Measurements from ENCODE around the gene CPEB3.
"Not testable (repeated sequence)": the region's sequence is repeated elsewhere in the genome, so short reads cannot be mapped to it uniquely, and the experiment has no call there.

The CPEB3 gene

GRCh38 chr10:92141147-92141546 lies 149.7 kb downstream of the CPEB3 start:
- not testable (repeated sequence) for DNase-seq

GRCh38 chr10:92134049-92134448 lies 156.8 kb downstream of the CPEB3 start:
- not testable (repeated sequence) for DNase-seq

- DNase-seq: no peak
Measured at GRCh38 chr10:92131275-92131820, 159.5 kb downstream of the CPEB3 start.

GRCh38 chr10:92130622-92131274 lies 160.1 kb downstream of the CPEB3 start:
- no peak for DNase-seq

GRCh38 chr10:92126100-92126650 lies 164.7 kb downstream of the CPEB3 start:
- no peak for DNase-seq

GRCh38 chr10:92125144-92125543 lies 165.7 kb downstream of the CPEB3 start:
- no peak for DNase-seq

GRCh38 chr10:92124616-92125143 lies 166.2 kb downstream of the CPEB3 start:
- DNase-seq: peak; percentile 19

- no peak for DNase-seq
Measured at GRCh38 chr10:92124020-92124419, 166.9 kb downstream of the CPEB3 start.

- DNase-seq: no peak
Measured at GRCh38 chr10:92122941-92123450, 167.9 kb downstream of the CPEB3 start.

- no peak for DNase-seq
Measured at GRCh38 chr10:92121686-92122492, 169.0 kb downstream of the CPEB3 start.

GRCh38 chr10:92119340-92119739 lies 171.5 kb downstream of the CPEB3 start:
- DNase-seq: no peak

- DNase-seq: not testable (repeated sequence)
Measured at GRCh38 chr10:92114917-92115316, 176.0 kb downstream of the CPEB3 start.

- DNase-seq: no peak
Measured at GRCh38 chr10:92113911-92114600, 176.8 kb downstream of the CPEB3 start.

- no peak for DNase-seq
Measured at GRCh38 chr10:92112462-92112861, 178.4 kb downstream of the CPEB3 start.

GRCh38 chr10:92111336-92111939 lies 179.4 kb downstream of the CPEB3 start:
- DNase-seq: no peak

GRCh38 chr10:92110039-92110794 lies 180.7 kb downstream of the CPEB3 start:
- DNase-seq: no peak

- no peak for DNase-seq
Measured at GRCh38 chr10:92108747-92109146, 182.1 kb downstream of the CPEB3 start.

- DNase-seq: no peak
Measured at GRCh38 chr10:92108120-92108519, 182.8 kb downstream of the CPEB3 start.

- DNase-seq: no peak
Measured at GRCh38 chr10:92103376-92104090, 187.3 kb downstream of the CPEB3 start.

GRCh38 chr10:92102601-92103213 lies 188.2 kb downstream of the CPEB3 start:
- DNase-seq: no peak
